HG03575 (cell line): ENCODE data around the gene VSX1.

Experiments
- ATAC-seq: cut with Tn5 transposase; IDR thresholded peaks from one replicate; pipeline ENCODE4 v1.9.1; 2021; ENCODE audit not compliant: unreplicated experiment, insufficient number of reproducible peaks, low FRiP score; ENCODE audit errors: extremely low read depth

VSX1 gene

GRCh38 chr20:25070821-25071473 is 11.0 kb downstream of the VSX1 start:
- ATAC-seq: no peak

DNA sequence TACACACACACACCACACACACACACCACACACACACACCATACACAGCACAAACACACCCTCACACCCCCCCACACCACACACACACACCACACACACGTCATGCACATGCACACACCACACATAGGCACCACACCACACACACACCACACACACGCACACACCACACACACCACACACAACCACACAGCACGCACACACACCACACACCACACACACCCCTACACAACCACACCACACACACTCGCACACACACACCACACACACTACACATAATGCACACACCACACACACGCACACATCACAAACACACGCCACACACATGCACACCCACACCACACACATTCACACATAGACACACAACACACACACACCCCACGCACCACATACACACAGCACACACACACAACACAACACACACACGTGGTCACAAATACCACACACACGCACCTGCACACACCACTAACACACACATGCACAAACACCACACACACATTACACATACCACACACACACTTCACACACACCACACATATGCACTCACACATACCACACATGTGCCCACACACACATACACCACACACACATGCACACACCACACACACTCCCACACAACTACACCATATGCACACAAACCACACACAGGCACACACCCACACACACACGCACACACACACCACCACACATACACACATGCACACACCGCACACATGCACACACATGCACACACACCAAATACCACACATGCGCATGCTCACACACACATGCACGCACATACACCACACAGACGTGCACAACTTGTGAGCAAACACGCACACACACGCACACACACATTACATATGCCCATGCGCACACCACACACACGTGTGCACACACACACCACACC is 14.6 kb downstream of the VSX1 start:
- ATAC-seq: no peak

DNA sequence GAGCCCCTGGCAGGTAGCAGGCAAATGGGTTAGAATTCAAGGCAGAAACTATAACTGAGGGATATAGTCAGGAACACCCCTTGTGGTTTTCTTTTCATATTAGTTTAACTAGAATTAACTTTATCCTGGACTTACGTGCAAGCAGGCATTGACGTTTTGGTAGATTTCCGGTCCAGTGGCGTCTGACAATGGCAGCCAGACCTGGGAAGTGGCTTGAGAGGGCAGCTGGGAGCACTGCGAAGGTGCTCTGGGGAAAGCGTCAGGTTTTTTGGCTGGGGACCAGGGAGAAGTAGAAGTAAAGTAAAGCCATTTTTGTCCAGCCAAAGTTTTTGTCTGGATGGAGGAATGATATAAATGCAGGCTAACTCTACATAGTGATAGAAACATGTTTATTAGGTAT is 15.6 kb downstream of the VSX1 start:
- ATAC-seq: no peak

- no peak for ATAC-seq
Observed at GRCh38 chr20:25065625-25066338, 16.2 kb downstream of the VSX1 start.

DNA sequence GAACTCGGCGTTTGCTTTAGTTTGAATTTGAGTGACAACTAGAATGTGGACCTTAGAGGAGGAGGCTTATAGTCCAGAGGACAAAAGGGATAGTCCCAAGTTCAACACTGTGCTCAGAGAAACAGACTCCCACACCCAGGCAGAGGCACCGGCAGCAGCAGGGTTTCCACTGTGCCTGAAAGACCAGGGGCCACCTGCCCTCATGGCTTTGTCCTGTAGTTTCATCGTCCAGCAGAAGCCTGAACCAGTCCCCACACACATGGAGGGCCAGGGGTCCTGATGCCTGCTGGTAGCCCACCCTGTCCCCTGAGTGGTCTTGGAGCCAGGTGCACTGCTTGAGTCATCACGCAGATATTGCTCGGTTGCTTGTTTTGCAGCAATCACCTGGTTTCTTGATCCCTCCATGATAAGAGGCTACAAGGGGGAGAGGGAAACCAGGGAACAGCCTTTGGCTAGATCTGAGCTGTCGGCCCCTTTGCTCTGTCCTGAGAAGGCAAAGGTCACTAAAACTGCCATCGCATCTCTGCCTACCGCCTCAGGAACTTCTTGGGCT is 16.8 kb downstream of the VSX1 start:
- no peak for ATAC-seq

GRCh38 chr20:25064561-25065071 is 17.3 kb downstream of the VSX1 start:
- ATAC-seq: no peak

- ATAC-seq: no peak
Observed at GRCh38 chr20:25063981-25064380, 18.0 kb downstream of the VSX1 start.

DNA sequence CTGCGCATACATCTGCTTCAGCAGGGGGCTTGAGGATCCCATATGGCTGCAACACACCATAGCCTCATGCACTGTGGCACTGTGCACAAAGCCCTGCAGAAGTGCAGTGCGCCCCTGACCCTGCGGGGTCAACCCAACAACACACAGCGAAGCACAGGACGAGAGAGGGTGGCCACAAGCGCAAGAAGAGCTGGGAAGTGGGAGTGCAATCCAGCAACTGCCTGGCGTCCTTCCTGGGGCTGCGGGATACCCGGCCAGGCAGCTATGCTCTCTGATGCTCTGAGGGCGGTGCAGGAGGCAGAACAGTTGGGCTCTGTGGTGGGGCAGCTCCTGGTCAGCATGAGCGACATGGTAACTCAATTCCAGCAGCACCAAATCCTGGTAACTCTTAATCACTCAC is 18.4 kb downstream of the VSX1 start:
- no peak for ATAC-seq

- no peak for ATAC-seq
Observed at GRCh38 chr20:25062841-25063240, 19.1 kb downstream of the VSX1 start.

DNA sequence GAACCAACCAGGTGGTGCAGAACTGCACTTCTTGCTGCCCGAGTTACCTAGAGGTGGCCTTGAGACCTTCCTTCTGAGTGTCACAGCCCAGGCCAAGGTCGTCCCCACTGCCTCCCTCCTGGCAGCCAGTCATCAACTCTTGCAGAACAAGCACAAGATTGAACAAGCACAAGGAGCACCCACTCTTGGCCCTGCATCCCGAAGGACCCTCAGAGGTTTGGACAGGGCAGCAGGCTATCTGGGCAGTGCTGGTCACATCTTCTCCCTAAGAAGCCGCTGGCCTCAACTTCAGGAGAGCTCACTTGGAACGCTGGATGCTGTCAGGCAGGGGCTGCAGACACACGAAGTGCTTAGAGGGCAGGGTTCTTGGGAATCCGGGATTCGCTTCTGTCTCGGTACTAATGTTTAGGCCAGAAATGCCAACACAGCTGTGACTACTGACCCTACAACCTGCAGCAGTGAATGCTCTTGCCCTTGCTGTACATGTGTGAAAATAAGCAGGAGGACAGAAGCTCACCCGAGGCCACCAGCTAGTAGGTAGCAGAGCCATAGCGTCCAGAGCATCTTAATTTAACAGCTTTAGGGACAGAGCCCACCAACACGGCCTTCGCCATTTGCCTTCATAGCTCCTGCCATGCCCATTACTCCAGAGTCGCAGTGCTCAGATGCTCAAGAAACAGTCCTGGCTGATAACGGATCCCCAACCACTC is 20.0 kb downstream of the VSX1 start:
- ATAC-seq: no peak

- no peak for ATAC-seq
Observed at GRCh38 chr20:25061103-25061799, 20.7 kb downstream of the VSX1 start.

- no peak for ATAC-seq
Observed at GRCh38 chr20:25059866-25060465, 22.0 kb downstream of the VSX1 start.

GRCh38 chr20:25058847-25059810 is 22.8 kb downstream of the VSX1 start:
- no peak for ATAC-seq

GRCh38 chr20:25058051-25058846 is 23.7 kb downstream of the VSX1 start, which contains the start of gene ACSS1:
Gene ACSS1, minus strand, starts transcription at chr20:25058139. Its CDS starts 37 bp downstream, at chr20:25058102.
- no peak for ATAC-seq

DNA sequence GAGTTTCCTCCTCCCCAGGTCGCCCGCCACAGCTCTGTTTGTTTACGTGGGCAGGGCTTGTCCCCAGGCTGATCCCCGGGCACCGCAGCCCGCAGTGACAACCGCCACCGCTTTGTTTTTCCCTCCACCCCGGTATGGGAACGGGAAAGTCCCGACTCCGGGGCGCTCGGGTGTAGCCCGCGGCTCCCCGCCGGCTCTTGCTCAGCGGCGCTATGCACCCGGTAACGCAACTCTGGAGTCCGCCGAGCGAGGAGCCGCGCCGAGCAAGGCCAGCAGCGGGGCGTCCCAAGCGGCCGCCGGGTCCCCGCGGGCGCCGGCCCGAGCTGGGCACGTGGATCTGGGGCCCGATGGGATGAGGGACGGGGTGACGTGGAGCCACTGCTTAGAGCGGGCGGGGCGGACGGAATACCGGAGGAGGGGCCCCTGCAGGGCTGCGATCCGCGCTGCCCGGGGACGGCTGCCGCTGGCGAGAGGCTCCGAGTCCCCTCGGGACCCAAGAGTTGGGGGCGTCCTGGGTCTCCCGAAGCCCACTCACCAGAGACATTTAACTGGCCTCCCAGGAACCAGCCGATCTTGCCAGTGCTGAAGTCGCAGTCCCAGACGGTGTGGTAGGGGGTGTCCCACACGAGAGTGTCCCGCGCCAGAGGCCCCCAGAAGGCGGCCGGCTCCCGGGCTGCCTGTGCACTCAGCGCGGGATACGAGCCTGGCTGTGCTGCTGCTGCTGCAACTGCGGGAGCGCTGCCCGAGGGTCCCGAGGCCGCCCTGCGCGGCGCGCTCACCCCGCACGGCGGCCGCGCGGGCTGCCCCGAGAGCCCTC is 24.5 kb downstream of the VSX1 start:
- no peak for ATAC-seq
